NCI-H345 treated with DMSO at 0.1 percent for 48 hours (cell line): ENCODE measurements around the gene MYH2.

Experiments used
- DNase-seq: peaks from one replicate; lab custom pipeline; 2025; ENCODE audit not compliant: unreplicated experiment; lab: John Stamatoyannopoulos, UW

Gene MYH2

GRCh38 chr17:10516638-10517037 lies 32.8 kb downstream of the MYH2 start:
- no peak for DNase-seq

GRCh38 chr17:10516065-10516464 lies 33.4 kb downstream of the MYH2 start:
- no peak for DNase-seq

GRCh38 chr17:10513299-10514067 lies 36.0 kb downstream of the MYH2 start:
- no peak for DNase-seq

DNA sequence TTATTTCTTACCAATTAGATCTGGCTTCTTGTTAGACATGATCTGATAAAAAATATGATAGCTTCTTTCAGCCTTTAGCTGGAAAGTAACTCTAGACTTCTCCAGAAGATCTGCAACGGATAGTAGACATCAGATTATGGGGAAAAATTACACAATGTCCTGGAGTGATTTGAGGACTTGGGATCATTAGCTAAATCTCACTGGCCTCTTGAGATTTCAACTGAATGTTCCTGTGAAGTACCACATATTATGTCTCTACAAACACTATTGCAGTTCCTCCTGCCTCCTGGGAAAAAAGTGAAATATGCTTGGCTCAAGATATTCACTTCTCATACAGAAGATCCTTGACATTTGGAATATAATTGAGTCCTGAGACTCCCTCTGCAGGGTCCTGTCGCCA lies 36.6 kb downstream of the MYH2 start:
- no peak for DNase-seq

GRCh38 chr17:10499950-10500349 lies 49.5 kb downstream of the MYH2 start:
- no peak for DNase-seq

GRCh38 chr17:10492004-10492403 lies 57.5 kb downstream of the MYH2 start:
- DNase-seq, result no peak

DNA sequence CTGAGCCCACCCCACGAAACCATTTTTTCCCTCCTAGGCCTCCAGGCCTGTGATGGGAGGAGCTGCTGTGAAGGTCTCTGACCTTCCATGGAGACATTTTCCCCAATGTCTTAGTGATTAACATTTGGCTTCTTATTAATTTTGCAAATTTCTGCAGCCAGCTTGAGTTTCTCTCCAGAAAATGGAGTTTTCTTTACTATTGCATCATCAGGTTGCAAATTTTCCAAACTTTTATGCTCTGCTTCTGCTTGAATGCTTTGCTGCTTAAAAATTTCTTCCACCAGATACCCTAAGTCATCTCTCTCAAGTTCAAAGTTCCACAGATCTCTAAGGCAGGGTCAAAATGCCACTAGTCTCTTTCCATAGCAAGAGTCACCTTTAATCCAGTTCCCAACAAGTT lies 67.2 kb downstream of the MYH2 start:
- DNase-seq, result no peak

- DNase-seq, result no peak
Observed at GRCh38 chr17:10477701-10478100, 71.8 kb downstream of the MYH2 start.

DNA sequence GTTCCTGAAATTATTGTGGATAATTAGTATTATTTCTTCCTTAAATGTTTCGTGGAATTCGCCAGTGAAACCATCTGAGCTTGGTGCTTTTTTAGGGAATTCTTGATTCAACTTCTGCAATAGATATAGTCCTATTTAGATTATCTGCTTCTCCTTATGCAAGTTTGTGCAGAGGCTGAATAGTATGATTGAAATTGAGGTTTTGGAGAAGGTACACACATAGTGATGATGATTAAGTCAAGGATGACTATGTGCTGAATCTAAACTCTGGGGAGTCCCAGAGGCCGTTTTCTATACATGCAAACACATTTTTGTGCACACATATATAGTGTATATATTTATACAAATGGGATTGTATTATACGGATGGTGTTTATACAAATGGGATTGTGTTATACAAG lies 74.9 kb downstream of the MYH2 start:
- no peak for DNase-seq

DNA sequence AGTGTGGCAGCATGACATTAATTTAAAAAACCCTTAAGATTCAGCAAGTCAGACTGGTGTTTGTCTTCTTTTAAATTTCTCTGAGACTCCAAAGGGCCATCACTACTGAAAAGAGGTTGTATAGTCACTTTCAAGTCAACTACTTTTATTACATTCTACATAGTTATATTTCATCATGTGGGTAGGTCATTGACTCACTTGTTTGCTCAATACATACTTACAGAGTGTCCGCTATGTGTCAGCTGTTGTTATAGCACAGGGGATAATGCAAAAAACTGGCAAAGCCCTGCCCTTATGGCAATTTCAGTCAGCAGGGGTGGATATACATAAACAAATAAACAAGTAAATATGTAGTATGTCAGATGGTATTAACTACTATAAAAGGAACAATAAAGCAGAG lies 77.6 kb downstream of the MYH2 start:
- no peak for DNase-seq
